ENCODE results near the gene ALDH8A1.

- TF ChIP-seq POLR2AphosphoS5 (IDR thresholded peaks at IDR 0.05; ENCODE audit: low read depth, low read length) (no peak), CTCF (IDR thresholded peaks at IDR 0.05) (peak; percentile 95), SIN3A (IDR thresholded peaks at IDR 0.05; ENCODE audit: borderline replicate concordance, insufficient read depth, low read depth, low read length) (no peak), REST (IDR thresholded peaks at IDR 0.05; ENCODE audit: insufficient read depth in 1 of 2, low read depth in 2 of 2, low read length in 1 of 2) (no peak)
Observed at GRCh38 chr6:134882426-134883038, 67.4 kb downstream of the ALDH8A1 start.
